PC-3 (cell line): ENCODE measurements around the gene PAF1. TPM values are rescaled to one million over a fixed set of nuclear protein-coding genes. Genes with fewer than 3 reads are reported as not detected.

Experiments
- ATAC-seq: fragments of 200-7000 bp; cut with Tn5 transposase; 2 replicates; pipeline ENCODE4 v1.9.1; 2020; ENCODE audit warnings: mild to moderate bottlenecking, moderate library complexity
- BruUV-seq: library from RNA; stranded (reverse); fragments of 400-500 nt; replicated peaks from 2 replicates; lab custom pipeline; 2021; lab: Mats Ljungman, UMichigan
- CTCF ChIA-PET: fragments of 300-600 bp; sonication (Branson Sonifier 250); formaldehyde crosslinking; loops from one replicate; lab custom pipeline; 2022; ENCODE audit warnings: antibody characterized with exemption; lab: Charles Lee
- POLR2A ChIA-PET: fragments of 300-600 bp; sonication (Branson Sonifier 250); formaldehyde crosslinking; loops from one replicate; lab custom pipeline; 2022; ENCODE audit warnings: antibody characterized with exemption; ENCODE audit not compliant: unreplicated experiment; lab: Charles Lee
- DNase-seq: peaks from one replicate; pipeline ENCODE4 v3.0.0-alpha.2; 2015
- H2AFZ ChIP-seq: fragments of 300-600 bp; sonication (generic); 2 replicates; pipeline ENCODE4 v1.6.0; 2016; ENCODE audit warnings: antibody characterized with exemption, low read length
- H3F3A ChIP-seq: fragments of 300-600 bp; sonication (generic); one replicate; pipeline ENCODE4 v1.6.0; 2017; ENCODE audit warnings: antibody characterized with exemption, low read length, control low read depth, mild to moderate bottlenecking; ENCODE audit not compliant: unreplicated experiment
- H3K27ac ChIP-seq: fragments of 300-600 bp; sonication (generic); 2 replicates; pipeline ENCODE4 v1.5.1; 2016; ENCODE audit warnings: mild to moderate bottlenecking, low read length
- H3K27me3 ChIP-seq: fragments of 300-600 bp; sonication (generic); 2 replicates; pipeline ENCODE4 v1.6.1; 2016; ENCODE audit warnings: low read length, mixed read lengths
- H3K36me3 ChIP-seq: fragments of 300-600 bp; sonication (generic); 2 replicates; pipeline ENCODE4 v1.6.1; 2016; ENCODE audit warnings: low read depth, mixed run types, low read length, mixed read lengths
- H3K4me1 ChIP-seq: fragments of 300-600 bp; sonication (generic); 2 replicates; pipeline ENCODE4 v1.5.1; 2016; ENCODE audit warnings: low read length; ENCODE audit not compliant: insufficient read depth
- H3K4me2 ChIP-seq: fragments of 300-600 bp; sonication (generic); 2 replicates; pipeline ENCODE4 v1.6.0; 2016; ENCODE audit warnings: low read length
- H3K4me3 ChIP-seq: fragments of 300-600 bp; sonication (generic); 2 replicates; pipeline ENCODE4 v1.5.1; 2016; ENCODE audit warnings: mild to moderate bottlenecking, low read length, mixed read lengths
- H3K79me2 ChIP-seq: fragments of 300-600 bp; sonication (generic); 2 replicates; pipeline ENCODE4 v1.6.1; 2017; ENCODE audit warnings: low read length, mixed read lengths
- H3K9ac ChIP-seq: fragments of 300-600 bp; sonication (generic); 2 replicates; pipeline ENCODE4 v1.6.0; 2016; ENCODE audit warnings: mild to moderate bottlenecking, low read length
- H3K9me2 ChIP-seq: fragments of 300-600 bp; sonication (generic); replicated peaks from 2 replicates; pipeline ENCODE4 v1.6.1; 2016; ENCODE audit warnings: mixed run types, low read length, mixed read lengths
- H3K9me3 ChIP-seq: fragments of 300-600 bp; sonication (generic); 2 replicates; pipeline ENCODE4 v1.6.1; 2016; ENCODE audit warnings: low read length, mixed read lengths
- H4K20me1 ChIP-seq: fragments of 300-600 bp; sonication (generic); 2 replicates; pipeline ENCODE4 v1.6.1; 2016; ENCODE audit warnings: low read length, mixed read lengths
- CTCF ChIP-seq: fragments of 300-600 bp; sonication (generic); conservative IDR thresholded peaks from 2 replicates; pipeline ENCODE4 v1.5.1; 2017; ENCODE audit warnings: antibody characterized with exemption, low read depth, mild to moderate bottlenecking, low read length
- EZH2 ChIP-seq: fragments of 300-600 bp; sonication (generic); IDR thresholded peaks from one replicate; pipeline ENCODE4 v1.6.1; 2017; ENCODE audit warnings: antibody characterized with exemption, mild to moderate bottlenecking, low read length; ENCODE audit not compliant: unreplicated experiment
- EZH2phosphoT487 ChIP-seq: fragments of 300-600 bp; sonication (generic); IDR thresholded peaks from 2 replicates; pipeline ENCODE4 v1.6.1; 2018; ENCODE audit warnings: mild to moderate bottlenecking, antibody characterized with exemption, low read length, borderline replicate concordance
- intact Hi-C: fragments of 100-400 bp; cut with micrococcal nuclease; formaldehyde crosslinking; loops from 2 replicates; pipeline ENCODE4 v1.9.0; 2023
- total RNA-seq: library from RNA; depleted of rRNA; stranded (reverse); fragments of >200 nt; gene quantifications from 2 replicates; pipeline ENCODE4 v1.2.3, GENCODE V29; 2014

Gene PAF1
- total RNA-seq, 1 experiment from 2014 or later = 50.7 TPM

GRCh38 chr19:39355253-39355652 lies 35.7 kb downstream of the PAF1 start:
- Histone ChIP-seq H3K4me1 (no peaks in the 10 kb centered on the region), H3K27me3 (no peaks in the 10 kb centered on the region), H3K4me2 (no peak overlapping the region), H2AFZ (no peak overlapping the region), H3K4me3 (no peak overlapping the region), H3K79me2 (no peaks in the 10 kb centered on the region), H3K9ac (no peak overlapping the region), H4K20me1 (no peaks in the 10 kb centered on the region), H3K9me3 (no peaks in the 10 kb centered on the region), H3F3A (no peaks in the 10 kb centered on the region), H3K27ac (no peak overlapping the region), H3K9me2 (no peaks in the 10 kb centered on the region), H3K36me3 (no peaks in the 10 kb centered on the region; the same call in 1 of the 2 replicates)
- no TSS peak for BruUV-seq
- DNase-seq (no peak), ATAC-seq (no peak)
- ChIA-PET CTCF (no interaction called here), POLR2A (no interaction called here)
- intact Hi-C loops = no loop called here
- TF ChIP-seq EZH2 = no peak
- TF ChIP-seq EZH2phosphoT487 = no peak
- no peak for TF ChIP-seq CTCF

- POLR2A ChIA-PET = interaction anchor here (0.6 to 0.8 kb wide), 3 partner anchors 8 to 969 kb away, joined by 3 to 7 read pairs (median 4); no protein-coding TSS in a partner anchor
- H3K9me2 ChIP-seq = no peaks in the 10 kb centered on the region
- no peak for TF ChIP-seq EZH2phosphoT487
- TF ChIP-seq CTCF = no peak
- no peak for TF ChIP-seq EZH2
Observed at GRCh38 chr19:39352381-39353255, 38.3 kb downstream of the PAF1 start.

GRCh38 chr19:39351537-39352064 lies 39.3 kb downstream of the PAF1 start:
- CTCF ChIA-PET = no interaction called here
- no peak overlapping the region for H2AFZ ChIP-seq
- peaks cover 7% of the 10 kb centered on the region for H3K79me2 ChIP-seq
- no peaks in the 10 kb centered on the region for H3K9me3 ChIP-seq
- H4K20me1 ChIP-seq = no peaks in the 10 kb centered on the region
- no peaks in the 10 kb centered on the region for H3K27me3 ChIP-seq
- H3K9ac ChIP-seq = no peak overlapping the region
- POLR2A ChIA-PET = no interaction called here
- BruUV-seq = no TSS peak
- H3K36me3 ChIP-seq = no peaks in the 10 kb centered on the region; the same call in 1 of the 2 replicates
- DNase-seq (no peak), ATAC-seq (no peak)
- intact Hi-C loops = no loop called here
- H3K9me2 ChIP-seq = no peaks in the 10 kb centered on the region
- H3K4me1 ChIP-seq = no peaks in the 10 kb centered on the region
- H3F3A ChIP-seq = no peaks in the 10 kb centered on the region
- TF ChIP-seq EZH2 = no peak
- no peak for TF ChIP-seq CTCF
- no peak for TF ChIP-seq EZH2phosphoT487
- no peak overlapping the region for H3K27ac ChIP-seq
- no peak overlapping the region for H3K4me2 ChIP-seq
- no peak overlapping the region for H3K4me3 ChIP-seq

More at GRCh38 chr19:39352381-39353255, 38.3 kb downstream of the PAF1 start:
- no peak overlapping the region for H3K4me2 ChIP-seq
- CTCF ChIA-PET = no interaction called here
- H3K9me3 ChIP-seq = no peaks in the 10 kb centered on the region
- H3F3A ChIP-seq = no peaks in the 10 kb centered on the region
- no peaks in the 10 kb centered on the region for H3K27me3 ChIP-seq
- no peak for ATAC-seq
- H3K4me1 ChIP-seq = no peaks in the 10 kb centered on the region
- H3K9ac ChIP-seq = no peak overlapping the region
- H3K27ac ChIP-seq = no peak overlapping the region
- H3K36me3 ChIP-seq = no peaks in the 10 kb centered on the region; the same call in 1 of the 2 replicates
- DNase-seq = no peak
- BruUV-seq = no TSS peak
- no peak overlapping the region for H2AFZ ChIP-seq
- H3K79me2 ChIP-seq = no peaks in the 10 kb centered on the region
- H3K4me3 ChIP-seq = no peak overlapping the region
- no peaks in the 10 kb centered on the region for H4K20me1 ChIP-seq
- intact Hi-C loops = no loop called here
